Peyer's patch (tissue), 4 donors: ENCODE measurements around the gene TCF4. TPM values are rescaled to one million over a fixed set of nuclear protein-coding genes. Genes with fewer than 3 reads are reported as not detected.

Source experiments
- DNase-seq, 3 donors: peaks; one replicate each; pipeline ENCODE4 v3.0.0-alpha.2; 2017 to 2019
- H3K27ac ChIP-seq, 4 donors: fragments of 200-600 bp; sonication (generic); one replicate each; pipeline ENCODE4 v1.5.1; 2016 to 2019
- H3K27me3 ChIP-seq, 2 donors: fragments of 200-600 bp; sonication (generic); one replicate each; pipeline ENCODE4 v1.5.1; 2019
- H3K36me3 ChIP-seq, 3 donors: fragments of 200-600 bp; sonication (generic); one replicate each; pipeline ENCODE4 v1.5.1; 2016 to 2019
- H3K4me1 ChIP-seq, 4 donors: fragments of 200-600 bp; sonication (generic); one replicate each; pipeline ENCODE4 v1.5.1; 2016 to 2019
- H3K4me3 ChIP-seq, 4 donors: fragments of 200-600 bp; sonication (generic); 1 replicate in 3 of 4; 2 replicates in 1 of 4; pipeline ENCODE4 v1.5.1; 2016 to 2019; ENCODE audit warnings: mild to moderate bottlenecking in 1 of 4
- H3K9me3 ChIP-seq, 4 donors: fragments of 200-600 bp; sonication (generic); one replicate each; pipeline ENCODE4 v1.5.1; 2016 to 2019; ENCODE audit warnings: mild to moderate bottlenecking in 1 of 4
- POLR2A ChIP-seq, 2 donors: fragments of 450-650 bp; IDR thresholded peaks; one replicate each; pipeline ENCODE4 v1.5.1; 2017; ENCODE audit warnings: antibody characterized with exemption in 2 of 2, mild to moderate bottlenecking in 2 of 2, moderate library complexity in 2 of 2
- total RNA-seq, 4 donors: library from RNA; depleted of rRNA; stranded (reverse); fragments of >200 nt; gene quantifications; one replicate each; pipeline ENCODE4 v1.1.0, GENCODE V29; 2016
- TF ChIP-seq, protein P1 (sequence below), 6 experiments: fragments of 450-650 bp in 4 of 6; fragments of 200-600 bp in 2 of 6; sonication (generic) in 1 of 6; IDR thresholded peaks; one replicate each; pipeline ENCODE4 v1.5.1; 2017 to 2019; ENCODE audit warnings: antibody characterized with exemption in 6 of 6, mild to moderate bottlenecking in 3 of 6, moderate library complexity in 1 of 6

The TCF4 gene
- total RNA-seq, 4 donors from 2014 or later: 11.9 to 190 (median 33.8) TPM

DNA sequence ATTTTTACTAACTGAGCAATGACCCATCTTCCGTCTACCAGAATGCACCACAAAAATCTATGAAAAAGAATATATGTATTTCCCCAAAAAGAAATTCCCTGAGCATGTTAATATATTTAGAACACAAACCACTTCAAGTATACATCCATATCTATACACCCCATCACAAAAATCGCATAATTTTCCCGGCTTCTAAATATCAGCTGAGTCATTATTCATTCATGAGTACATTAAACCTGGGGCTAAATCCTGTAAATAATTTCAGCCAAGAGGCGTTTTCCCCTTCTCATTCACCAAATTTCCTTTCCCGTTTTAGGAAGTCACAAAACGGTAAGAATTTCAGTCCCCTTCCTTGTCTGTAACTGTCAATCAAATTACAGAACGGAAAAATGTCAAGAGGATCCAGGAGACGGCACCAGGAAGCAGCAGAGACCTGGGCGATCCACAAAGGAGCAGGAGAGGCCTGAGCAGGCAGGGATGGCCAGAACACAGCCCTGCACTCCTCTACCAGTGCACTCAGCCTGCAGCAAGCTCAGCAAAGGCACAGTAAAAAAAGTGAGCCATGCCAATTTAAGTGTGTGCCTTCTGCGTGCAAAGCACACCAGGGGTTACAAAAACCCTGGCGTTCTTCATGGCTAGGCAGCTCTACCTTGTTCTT, 300.7 kb downstream of the TCF4 start:
- no peaks in the 10 kb centered on the region for H3K27me3 ChIP-seq
- peaks cover 0 to 2% (median 0%) of the 10 kb centered on the region in 4 donors for H3K4me1 ChIP-seq
- peak overlapping the region in 1 of 4 donors; percentile 62 for H3K27ac ChIP-seq

GRCh38 chr18:55286257-55286825, 301.7 kb downstream of the TCF4 start:
- Histone ChIP-seq H3K4me1 (peaks cover 0 to 2% (median 0%) of the 10 kb centered on the region in 4 donors), H3K27ac (peak overlapping the region in 1 of 4 donors; percentile 11), H3K9me3 (no peaks in the 10 kb centered on the region), H3K4me3 (no peak overlapping the region), H3K36me3 (no peaks in the 10 kb centered on the region), H3K27me3 (no peaks in the 10 kb centered on the region)
- TF ChIP-seq POLR2A (IDR thresholded peaks at IDR 0.05): no peak
- TF ChIP-seq, protein P1, sequence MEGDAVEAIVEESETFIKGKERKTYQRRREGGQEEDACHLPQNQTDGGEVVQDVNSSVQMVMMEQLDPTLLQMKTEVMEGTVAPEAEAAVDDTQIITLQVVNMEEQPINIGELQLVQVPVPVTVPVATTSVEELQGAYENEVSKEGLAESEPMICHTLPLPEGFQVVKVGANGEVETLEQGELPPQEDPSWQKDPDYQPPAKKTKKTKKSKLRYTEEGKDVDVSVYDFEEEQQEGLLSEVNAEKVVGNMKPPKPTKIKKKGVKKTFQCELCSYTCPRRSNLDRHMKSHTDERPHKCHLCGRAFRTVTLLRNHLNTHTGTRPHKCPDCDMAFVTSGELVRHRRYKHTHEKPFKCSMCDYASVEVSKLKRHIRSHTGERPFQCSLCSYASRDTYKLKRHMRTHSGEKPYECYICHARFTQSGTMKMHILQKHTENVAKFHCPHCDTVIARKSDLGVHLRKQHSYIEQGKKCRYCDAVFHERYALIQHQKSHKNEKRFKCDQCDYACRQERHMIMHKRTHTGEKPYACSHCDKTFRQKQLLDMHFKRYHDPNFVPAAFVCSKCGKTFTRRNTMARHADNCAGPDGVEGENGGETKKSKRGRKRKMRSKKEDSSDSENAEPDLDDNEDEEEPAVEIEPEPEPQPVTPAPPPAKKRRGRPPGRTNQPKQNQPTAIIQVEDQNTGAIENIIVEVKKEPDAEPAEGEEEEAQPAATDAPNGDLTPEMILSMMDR (IDR thresholded peaks at IDR 0.05): no peak
- DNase-seq: no peak

More for the DNA sequence above, 300.7 kb downstream of the TCF4 start:
- H3K36me3 ChIP-seq: no peaks in the 10 kb centered on the region
- no peaks in the 10 kb centered on the region for H3K9me3 ChIP-seq
- no peak overlapping the region for H3K4me3 ChIP-seq
- TF ChIP-seq POLR2A (IDR thresholded peaks at IDR 0.05): no peak
- TF ChIP-seq, protein P1 (IDR thresholded peaks at IDR 0.05): no peak
- DNase-seq: no peak

GRCh38 chr18:55284614-55285013, 303.4 kb downstream of the TCF4 start:
- peaks cover 0 to 2% (median 0%) of the 10 kb centered on the region in 4 donors for H3K4me1 ChIP-seq
- H3K36me3 ChIP-seq: no peaks in the 10 kb centered on the region
- no peaks in the 10 kb centered on the region for H3K9me3 ChIP-seq
- TF ChIP-seq POLR2A (IDR thresholded peaks at IDR 0.05): no peak
- TF ChIP-seq, protein P1 (IDR thresholded peaks at IDR 0.05): no peak
- H3K4me3 ChIP-seq: no peak overlapping the region
- DNase-seq: no peak
- H3K27me3 ChIP-seq: no peaks in the 10 kb centered on the region
- no peak overlapping the region for H3K27ac ChIP-seq

DNA sequence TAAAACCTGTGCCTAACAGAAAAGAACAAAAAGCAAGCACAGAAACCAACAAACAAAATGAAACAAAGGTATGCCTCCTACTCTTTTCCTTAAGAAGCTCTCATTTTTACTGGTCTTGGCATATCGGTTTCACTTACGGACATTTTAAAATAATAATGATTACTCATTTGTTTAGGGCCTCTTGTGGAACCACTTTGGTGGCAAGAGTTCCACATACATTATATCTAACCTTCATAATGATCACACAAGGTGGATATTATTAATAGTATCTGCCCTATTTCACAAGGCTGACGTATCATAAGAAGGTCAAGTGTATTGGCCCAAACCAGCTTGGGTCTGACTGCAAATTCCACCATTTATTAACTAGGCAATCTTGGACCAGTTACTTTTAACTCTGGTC, 304.7 kb downstream of the TCF4 start:
- Histone ChIP-seq H3K27me3 (no peaks in the 10 kb centered on the region), H3K36me3 (no peaks in the 10 kb centered on the region)
- TF ChIP-seq, protein P1 (IDR thresholded peaks at IDR 0.05): no peak
- no peak for TF ChIP-seq POLR2A (IDR thresholded peaks at IDR 0.05)

DNA sequence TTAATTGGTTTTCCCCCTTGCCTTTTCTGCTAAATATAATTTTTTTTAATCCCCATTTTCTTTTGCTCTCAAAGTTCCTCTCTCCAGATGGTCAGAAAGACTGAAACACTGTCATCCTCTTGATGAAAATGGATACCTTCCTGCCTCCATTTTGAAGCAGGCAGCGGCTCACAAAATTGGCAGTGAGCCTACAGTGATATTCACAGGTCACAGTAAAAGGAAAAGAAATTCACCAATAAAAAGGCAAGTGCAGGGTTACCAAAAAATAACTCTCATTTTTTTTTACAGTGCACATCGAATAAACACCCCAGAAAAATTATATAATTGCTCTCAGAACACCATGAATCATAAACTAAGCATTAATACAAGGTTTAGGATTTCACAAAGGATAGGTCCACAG, 307.5 kb downstream of the TCF4 start:
- H3K27me3 ChIP-seq: no peaks in the 10 kb centered on the region
- H3K27ac ChIP-seq: no peak overlapping the region
- peaks cover 0 to 2% (median 0%) of the 10 kb centered on the region in 4 donors for H3K4me1 ChIP-seq
- H3K4me3 ChIP-seq: no peak overlapping the region
- H3K9me3 ChIP-seq: no peaks in the 10 kb centered on the region
- no peak for DNase-seq
- TF ChIP-seq POLR2A (IDR thresholded peaks at IDR 0.05): no peak
- TF ChIP-seq, protein P1 (IDR thresholded peaks at IDR 0.05): no peak
- H3K36me3 ChIP-seq: no peaks in the 10 kb centered on the region

More for the DNA sequence above, 304.7 kb downstream of the TCF4 start:
- no peak for DNase-seq
- H3K27ac ChIP-seq: no peak overlapping the region
- no peaks in the 10 kb centered on the region for H3K9me3 ChIP-seq
- H3K4me1 ChIP-seq: peaks cover 0 to 2% (median 0%) of the 10 kb centered on the region in 4 donors
- no peak overlapping the region for H3K4me3 ChIP-seq
